GM12875 (cell line): ENCODE data around the gene DNAH17.

Experiments
- H3K4me3 ChIP-seq: one replicate; pipeline ENCODE4 v1.5.1; 2011; ENCODE audit warnings: low read depth, low read length, control low read depth
- TF ChIP-seq, protein P1 (sequence below): IDR thresholded peaks from 2 replicates; pipeline ENCODE4 v1.5.1; 2011; ENCODE audit warnings: low read depth, mild to moderate bottlenecking, control low read depth, inconsistent platforms, low read length, moderate library complexity, borderline replicate concordance; ENCODE audit not compliant: insufficient read depth

The DNAH17 gene

DNA sequence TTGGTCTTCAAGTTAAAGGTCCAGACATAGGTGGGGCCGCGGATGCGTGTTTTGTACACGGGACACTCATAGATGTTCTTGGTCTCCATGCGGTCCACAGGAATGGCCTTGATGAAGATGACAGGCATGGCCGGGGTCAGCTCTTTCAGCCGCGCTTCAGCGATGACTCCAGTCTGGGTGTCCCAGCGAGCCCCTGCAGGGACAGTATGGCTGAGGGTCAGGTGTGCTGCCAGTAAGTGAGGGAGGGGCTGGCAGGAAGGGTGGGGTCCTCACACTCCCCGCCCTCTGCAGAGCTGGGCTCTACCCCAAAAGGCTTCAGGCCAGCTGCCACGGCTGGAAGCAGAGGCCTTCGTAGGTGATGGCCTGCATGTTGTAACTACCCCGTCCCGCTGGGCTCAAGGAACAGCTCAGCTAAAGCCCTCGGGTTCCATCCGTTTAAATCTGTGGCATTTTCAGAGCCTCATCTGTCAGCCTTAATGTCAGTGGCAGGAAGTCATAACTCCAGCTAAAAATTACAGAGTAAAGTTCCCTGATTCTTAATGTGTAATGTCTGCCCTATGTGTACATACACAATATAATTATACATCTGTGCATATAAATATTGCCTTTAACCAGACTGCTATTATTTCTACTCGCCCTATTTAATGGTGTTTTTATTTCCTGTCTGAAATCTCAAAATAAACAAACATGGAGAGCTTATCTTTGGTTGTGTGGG is 153.1 kb downstream of the DNAH17 start:
- TF ChIP-seq, protein P1, sequence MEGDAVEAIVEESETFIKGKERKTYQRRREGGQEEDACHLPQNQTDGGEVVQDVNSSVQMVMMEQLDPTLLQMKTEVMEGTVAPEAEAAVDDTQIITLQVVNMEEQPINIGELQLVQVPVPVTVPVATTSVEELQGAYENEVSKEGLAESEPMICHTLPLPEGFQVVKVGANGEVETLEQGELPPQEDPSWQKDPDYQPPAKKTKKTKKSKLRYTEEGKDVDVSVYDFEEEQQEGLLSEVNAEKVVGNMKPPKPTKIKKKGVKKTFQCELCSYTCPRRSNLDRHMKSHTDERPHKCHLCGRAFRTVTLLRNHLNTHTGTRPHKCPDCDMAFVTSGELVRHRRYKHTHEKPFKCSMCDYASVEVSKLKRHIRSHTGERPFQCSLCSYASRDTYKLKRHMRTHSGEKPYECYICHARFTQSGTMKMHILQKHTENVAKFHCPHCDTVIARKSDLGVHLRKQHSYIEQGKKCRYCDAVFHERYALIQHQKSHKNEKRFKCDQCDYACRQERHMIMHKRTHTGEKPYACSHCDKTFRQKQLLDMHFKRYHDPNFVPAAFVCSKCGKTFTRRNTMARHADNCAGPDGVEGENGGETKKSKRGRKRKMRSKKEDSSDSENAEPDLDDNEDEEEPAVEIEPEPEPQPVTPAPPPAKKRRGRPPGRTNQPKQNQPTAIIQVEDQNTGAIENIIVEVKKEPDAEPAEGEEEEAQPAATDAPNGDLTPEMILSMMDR = no peak
- no peak overlapping the region for H3K4me3 ChIP-seq

DNA sequence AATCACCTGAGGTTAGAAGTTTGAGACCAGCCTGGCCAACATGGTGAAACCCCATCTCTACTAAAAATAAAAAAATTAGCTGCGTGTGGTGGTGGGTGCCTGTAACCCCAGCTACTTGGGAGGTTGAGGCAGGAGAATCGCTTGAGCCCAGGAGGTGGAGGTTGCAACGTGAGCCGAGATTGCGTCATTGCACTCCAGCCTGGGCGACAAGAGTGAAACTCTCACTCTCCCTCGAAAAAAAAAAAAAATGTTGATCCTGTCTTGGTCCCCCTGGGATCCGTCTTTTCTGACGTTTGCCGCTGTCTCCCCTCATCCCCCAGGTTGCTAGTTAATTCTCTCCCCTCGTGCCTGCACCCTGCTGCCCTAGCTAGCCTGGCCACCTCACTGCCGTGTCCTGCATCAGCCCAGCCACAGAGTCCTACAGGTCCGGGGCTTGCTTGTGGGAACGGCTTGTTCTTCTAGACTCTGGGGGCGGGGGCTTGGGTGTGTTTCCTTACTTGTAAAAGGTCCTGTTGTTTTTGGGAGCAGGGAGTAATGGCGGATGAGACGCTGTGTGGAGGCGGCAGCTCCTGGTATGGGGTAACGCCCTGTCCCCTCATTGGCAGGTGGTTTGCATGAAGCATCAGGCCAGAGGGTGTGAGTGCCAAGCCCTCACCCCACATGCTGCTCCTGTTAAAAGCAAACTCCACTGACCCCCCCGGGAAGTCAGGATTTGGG is 154.2 kb downstream of the DNAH17 start:
- H3K4me3 ChIP-seq = no peak overlapping the region
- TF ChIP-seq, protein P1 = no peak

DNA sequence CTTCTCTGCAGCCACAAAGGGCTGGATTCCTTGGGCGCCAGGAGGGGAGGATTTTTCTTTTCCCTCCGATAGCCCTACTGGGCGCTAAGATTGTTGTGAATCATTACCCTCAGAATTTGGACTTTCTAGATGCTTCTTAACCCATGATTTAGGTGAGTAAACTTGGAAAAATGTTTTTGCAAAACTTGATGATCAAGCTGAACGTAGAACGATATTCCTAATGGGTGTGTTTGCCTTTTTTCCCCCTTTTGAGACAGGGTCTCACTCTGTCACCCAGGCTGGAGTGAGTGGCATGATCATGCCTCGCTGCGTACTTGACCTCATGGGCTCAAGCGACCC is 155.0 kb downstream of the DNAH17 start:
- no peak overlapping the region for H3K4me3 ChIP-seq
- TF ChIP-seq, protein P1 = no peak

DNA sequence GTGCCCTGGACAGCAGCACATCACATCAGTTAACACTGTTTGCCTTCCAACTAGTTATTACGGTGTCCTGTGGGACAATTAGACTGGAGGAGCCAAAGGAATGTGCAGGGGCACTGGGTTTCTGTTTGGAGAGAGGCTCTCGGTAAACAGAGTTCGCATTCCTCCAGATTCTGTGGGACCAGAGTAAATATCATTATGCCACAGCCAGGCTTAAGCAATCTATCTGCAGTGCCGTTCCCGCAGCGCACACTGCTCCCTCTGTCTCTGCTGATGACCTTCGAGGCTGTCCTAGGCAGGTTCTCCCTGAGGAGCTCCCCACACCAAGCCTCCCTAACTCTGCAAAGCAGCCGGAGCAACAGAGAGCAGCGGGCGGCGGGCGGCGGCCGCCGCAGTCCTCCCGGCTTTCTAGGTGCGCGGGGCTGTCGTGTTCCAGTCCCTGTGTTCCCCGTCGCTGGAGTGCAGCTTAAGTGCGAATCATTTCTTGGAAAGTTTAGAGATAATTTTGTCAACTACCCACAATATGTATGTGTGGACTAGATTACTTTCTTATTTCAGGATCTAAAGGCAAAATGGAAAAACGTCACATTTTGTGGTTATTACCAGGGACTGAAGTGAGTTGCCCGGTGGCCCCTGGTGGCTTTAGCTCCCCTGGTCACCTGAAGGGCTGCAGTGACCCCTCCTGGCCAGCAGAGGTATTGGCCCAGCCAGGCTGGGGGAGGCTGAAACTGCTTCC is 155.5 kb downstream of the DNAH17 start:
- TF ChIP-seq, protein P1 = peak; percentile 98
- H3K4me3 ChIP-seq = no peak overlapping the region

DNA sequence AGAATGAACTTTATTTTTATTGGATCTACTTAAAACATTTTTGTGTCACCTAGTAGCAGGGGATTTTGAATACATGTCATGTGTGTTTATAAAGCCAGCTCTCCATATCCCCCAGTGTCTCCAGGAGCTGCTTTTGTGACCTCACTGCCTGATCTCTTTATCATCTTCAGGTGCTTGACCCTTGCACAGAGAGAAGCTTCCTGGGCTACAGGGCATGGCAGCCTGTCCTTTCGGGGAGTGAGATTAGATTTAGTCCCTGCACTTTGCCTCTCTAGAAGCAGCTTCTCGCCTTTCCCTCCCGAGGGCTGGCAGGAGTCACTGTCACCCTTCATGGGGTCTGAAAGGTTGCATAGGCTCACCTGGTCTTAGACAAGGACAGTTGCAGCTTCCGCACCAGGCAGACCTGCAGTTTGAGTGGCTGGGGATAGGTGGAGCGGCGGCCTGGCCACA is 156.1 kb downstream of the DNAH17 start:
- TF ChIP-seq, protein P1 = no peak
- no peak overlapping the region for H3K4me3 ChIP-seq

DNA sequence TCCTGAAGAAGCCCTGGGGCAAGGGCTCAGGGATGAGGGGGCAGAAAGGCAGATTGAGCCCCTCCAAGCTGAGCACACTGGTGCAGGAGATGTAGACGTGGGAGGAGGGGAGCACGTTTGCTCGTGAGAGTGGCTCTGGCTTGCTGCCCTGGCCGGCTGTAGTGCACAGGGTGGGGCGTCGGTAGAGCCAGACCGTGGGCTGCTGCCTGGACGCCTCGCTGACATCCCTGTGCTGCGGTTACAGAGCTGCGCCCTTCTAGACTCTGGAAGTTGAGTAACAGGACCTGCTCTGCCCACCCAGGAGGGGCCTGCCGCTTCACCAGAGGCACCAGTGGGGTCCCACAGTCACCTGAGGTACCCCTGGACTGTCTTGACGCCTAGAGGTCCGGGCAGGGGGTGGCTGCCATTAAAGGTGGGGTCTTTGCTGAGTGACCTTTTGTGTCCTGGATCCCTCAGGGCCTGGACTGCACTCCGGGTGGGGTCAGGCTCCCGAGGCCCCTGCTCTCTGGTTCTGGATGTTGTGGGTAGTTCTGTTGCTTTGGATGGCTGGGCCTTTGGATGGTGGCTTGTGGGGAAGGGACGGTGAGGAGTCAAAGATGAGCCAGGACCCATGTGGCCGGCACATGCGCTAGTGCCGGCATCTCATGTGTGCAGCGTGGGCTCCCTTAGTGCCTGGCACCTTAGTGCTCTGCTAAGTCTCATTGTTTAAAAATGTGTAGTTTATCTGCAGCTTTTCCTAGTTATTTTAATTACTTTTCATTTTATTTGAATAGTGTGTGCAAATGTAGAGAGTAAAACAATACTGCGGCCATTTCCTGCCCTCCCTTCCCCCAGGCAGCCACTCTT is 157.0 kb downstream of the DNAH17 start:
- H3K4me3 ChIP-seq = no peak overlapping the region
- TF ChIP-seq, protein P1 = no peak
